Brain pericyte (primary cell): ENCODE results near the gene AIFM3.

ENCODE experiments used
- DNase-seq: peaks from one replicate; pipeline ENCODE4 v3.0.0-alpha.2; 2012; ENCODE audit warnings: low read depth, low spot score

The AIFM3 gene

GRCh38 chr22:21025763-21026755, 59.0 kb downstream of the AIFM3 start:
- DNase-seq, result no peak

DNA sequence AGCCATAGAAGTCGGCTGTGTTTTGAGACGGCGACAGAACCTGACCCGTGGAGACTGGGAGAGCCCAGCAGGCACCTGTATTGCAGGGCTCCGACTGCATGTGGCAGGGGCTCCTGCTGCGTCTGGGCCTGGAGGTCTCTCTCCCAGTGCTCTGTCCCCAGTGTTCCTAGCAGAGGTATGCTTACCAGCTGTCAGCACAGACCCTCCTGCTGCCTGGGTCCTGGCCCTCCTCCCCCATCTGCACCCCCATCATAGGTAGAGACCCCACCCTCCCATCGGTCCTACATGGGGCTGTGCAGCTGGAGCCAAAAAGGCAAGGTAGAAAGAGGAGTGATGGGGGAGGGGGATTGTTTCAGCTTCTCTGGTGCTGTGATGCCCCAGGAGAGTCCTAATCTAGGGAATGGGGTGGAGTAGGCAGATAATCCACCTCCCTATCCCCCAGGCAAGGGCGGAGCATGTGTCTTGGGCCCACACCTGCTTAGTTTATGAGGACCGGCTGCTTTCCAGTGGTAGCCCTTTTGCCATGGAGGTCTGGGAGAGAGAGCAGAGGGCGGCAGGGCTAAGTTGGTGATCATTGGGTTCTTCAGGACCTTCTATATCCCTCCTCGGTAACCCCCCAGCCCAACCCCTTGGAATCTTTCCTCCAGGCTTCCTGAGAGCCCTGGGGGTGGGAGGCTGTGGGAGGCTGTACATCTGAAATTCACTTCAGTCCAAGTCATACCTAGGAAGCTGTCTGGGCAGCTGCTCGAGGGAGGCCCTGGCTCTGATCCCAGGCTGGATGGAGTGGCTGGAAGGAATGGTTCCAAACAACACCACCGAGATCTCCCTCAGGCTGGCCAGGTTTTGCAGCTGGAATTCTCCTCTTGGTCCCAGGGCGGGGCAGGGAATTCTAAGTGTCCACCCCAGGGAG, 60.0 kb downstream of the AIFM3 start:
- no peak for DNase-seq

- no peak for DNase-seq
These were observed 61.5 kb downstream of the AIFM3 start for GRCh38 chr22:21028277-21029251.

- DNase-seq, result no peak
These were observed 62.5 kb downstream of the AIFM3 start for GRCh38 chr22:21029486-21030025.

DNA sequence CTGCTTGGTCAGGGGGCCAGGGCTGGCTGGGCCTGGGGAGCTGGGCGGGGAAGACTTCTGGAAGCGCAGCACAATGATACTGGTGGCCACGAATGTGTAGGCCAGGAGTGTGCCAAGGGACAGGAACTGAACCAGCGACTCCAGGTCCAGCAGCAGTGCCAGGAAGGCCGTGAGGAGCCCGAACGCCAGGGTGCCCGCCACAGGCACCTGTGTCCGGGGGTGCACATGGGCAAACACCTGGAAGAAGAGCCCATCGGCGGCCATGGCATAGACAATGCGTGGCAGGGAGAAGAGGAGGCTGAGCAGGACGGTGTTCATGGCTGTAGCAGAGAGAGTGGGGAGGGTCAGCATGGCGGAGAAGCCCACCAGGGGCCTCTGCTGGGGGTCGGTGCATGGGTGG, 63.0 kb downstream of the AIFM3 start:
- no peak for DNase-seq
